GM21529 (cell line): ENCODE data around the gene TMIGD2.
"Not testable (repeated sequence)": the region's sequence is repeated elsewhere in the genome, so short reads cannot be mapped to it uniquely, and the experiment has no call there.

Experiments used
- ATAC-seq: cut with Tn5 transposase; IDR thresholded peaks from one replicate; pipeline ENCODE4 v1.9.1; 2021; ENCODE audit not compliant: unreplicated experiment

The TMIGD2 gene

GRCh38 chr19:4267901-4268815 is 34.0 kb downstream of the TMIGD2 start:
- ATAC-seq = no peak

GRCh38 chr19:4267101-4267900 is 34.9 kb downstream of the TMIGD2 start:
- no peak for ATAC-seq

GRCh38 chr19:4266253-4267000 is 35.8 kb downstream of the TMIGD2 start:
- no peak for ATAC-seq

- ATAC-seq = no peak
Measured at GRCh38 chr19:4264812-4265211, 37.4 kb downstream of the TMIGD2 start.

- no peak for ATAC-seq
Measured at GRCh38 chr19:4260613-4261191, 41.5 kb downstream of the TMIGD2 start.

GRCh38 chr19:4258181-4258580 is 44.0 kb downstream of the TMIGD2 start:
- ATAC-seq = no peak

GRCh38 chr19:4257025-4257424 is 45.2 kb downstream of the TMIGD2 start:
- no peak for ATAC-seq

- ATAC-seq = no peak
Measured at GRCh38 chr19:4256563-4256962, 45.6 kb downstream of the TMIGD2 start.

GRCh38 chr19:4246767-4247593 is 55.2 kb downstream of the TMIGD2 start, which contains the start of gene YJU2:
Gene YJU2 (plus strand): TSS chr19:4247080. CDS start chr19:4247147, 67 bp downstream.
- ATAC-seq = peak; percentile 77

GRCh38 chr19:4245938-4246337 is 56.3 kb downstream of the TMIGD2 start:
- not testable (repeated sequence) for ATAC-seq
